GM12865 (cell line): ENCODE data around the gene LAMC3.

Source experiments
- DNase-seq: peaks from one replicate; pipeline ENCODE4 v3.0.0; 2010; ENCODE audit warnings: low read depth
- H3K4me3 ChIP-seq: 2 replicates; pipeline ENCODE4 v1.5.1; 2011; ENCODE audit warnings: mild to moderate bottlenecking, low read depth, low read length, control low read depth
- TF ChIP-seq, protein P1 (sequence below): IDR thresholded peaks from 2 replicates; pipeline ENCODE4 v1.5.1; 2011; ENCODE audit warnings: low read length, control low read depth, low read depth, inconsistent platforms; ENCODE audit not compliant: insufficient read depth; ENCODE audit errors: missing control alignments

The LAMC3 gene

DNA sequence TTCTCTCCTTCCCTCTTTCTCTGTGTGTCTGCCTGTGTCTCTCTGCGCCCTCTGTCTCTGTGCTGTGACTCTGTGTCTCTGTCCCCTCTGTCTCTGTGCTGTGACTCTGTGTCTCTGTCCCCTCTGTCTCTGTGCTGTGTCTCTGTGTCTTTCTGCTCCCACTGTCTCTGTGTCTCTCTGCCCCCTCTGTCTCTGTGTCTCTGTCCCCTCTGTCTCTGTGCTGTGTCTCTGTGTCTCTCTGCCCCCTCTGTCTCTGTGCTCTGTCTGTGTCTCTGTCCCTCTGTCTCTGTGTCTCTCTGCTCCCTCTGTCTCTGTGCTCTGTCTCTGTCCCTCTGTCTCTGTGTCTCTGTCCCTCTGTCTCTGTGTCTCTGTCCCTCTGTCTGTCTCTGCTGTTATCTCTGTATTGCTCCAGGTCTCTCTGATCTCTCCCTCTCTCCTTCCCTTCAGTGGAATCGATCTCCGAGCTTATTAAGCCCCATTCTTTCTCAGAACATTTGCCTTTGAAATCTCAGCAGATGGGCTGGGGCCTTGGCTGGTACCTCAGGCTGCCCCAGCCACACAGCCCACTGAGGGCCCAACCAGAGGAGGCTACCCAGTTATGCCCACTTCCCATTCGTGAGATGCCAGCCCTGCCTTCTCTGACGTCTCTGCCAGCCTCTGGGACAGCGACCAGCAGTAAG is 36.6 kb upstream of the LAMC3 start:
- TF ChIP-seq, protein P1, sequence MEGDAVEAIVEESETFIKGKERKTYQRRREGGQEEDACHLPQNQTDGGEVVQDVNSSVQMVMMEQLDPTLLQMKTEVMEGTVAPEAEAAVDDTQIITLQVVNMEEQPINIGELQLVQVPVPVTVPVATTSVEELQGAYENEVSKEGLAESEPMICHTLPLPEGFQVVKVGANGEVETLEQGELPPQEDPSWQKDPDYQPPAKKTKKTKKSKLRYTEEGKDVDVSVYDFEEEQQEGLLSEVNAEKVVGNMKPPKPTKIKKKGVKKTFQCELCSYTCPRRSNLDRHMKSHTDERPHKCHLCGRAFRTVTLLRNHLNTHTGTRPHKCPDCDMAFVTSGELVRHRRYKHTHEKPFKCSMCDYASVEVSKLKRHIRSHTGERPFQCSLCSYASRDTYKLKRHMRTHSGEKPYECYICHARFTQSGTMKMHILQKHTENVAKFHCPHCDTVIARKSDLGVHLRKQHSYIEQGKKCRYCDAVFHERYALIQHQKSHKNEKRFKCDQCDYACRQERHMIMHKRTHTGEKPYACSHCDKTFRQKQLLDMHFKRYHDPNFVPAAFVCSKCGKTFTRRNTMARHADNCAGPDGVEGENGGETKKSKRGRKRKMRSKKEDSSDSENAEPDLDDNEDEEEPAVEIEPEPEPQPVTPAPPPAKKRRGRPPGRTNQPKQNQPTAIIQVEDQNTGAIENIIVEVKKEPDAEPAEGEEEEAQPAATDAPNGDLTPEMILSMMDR: no peak
- DNase-seq: no peak
- no peak overlapping the region for H3K4me3 ChIP-seq

DNA sequence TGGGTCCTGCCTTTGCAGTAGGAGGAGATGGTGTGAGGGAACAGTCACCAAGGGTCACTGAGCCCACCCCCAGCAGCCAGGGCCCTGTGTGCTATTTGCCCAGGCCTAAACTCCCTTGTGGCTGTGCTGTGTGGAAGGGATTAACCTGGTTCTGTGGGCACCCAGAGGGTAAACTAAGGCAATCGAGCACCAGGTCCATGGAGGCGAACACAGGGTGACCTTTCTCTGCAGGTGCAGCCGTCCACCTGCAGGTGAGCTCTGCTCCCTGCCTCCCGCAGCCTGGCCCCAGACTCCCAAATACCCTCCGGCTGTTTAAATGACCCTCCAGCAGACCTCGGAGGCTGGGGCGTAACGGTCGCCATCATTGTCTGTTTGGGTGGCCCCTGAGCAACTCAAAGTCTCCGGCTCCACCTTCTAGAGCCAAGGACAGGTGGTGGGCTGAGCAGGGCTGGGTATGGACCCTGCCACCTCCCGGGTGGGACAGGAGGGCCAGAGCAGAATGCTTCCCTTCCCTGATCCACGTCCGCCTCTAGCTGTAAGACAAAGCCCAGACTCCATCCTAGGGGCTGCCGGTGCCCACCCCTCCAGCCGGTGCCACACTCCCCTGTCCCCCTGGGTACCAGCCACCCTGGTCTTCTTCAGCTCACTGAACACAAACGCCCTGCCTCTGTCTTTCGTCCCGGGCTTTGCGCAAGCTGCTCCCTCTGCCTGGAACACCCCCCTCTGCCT is 35.9 kb upstream of the LAMC3 start:
- DNase-seq: no peak
- H3K4me3 ChIP-seq: no peak overlapping the region
- TF ChIP-seq, protein P1: no peak

DNA sequence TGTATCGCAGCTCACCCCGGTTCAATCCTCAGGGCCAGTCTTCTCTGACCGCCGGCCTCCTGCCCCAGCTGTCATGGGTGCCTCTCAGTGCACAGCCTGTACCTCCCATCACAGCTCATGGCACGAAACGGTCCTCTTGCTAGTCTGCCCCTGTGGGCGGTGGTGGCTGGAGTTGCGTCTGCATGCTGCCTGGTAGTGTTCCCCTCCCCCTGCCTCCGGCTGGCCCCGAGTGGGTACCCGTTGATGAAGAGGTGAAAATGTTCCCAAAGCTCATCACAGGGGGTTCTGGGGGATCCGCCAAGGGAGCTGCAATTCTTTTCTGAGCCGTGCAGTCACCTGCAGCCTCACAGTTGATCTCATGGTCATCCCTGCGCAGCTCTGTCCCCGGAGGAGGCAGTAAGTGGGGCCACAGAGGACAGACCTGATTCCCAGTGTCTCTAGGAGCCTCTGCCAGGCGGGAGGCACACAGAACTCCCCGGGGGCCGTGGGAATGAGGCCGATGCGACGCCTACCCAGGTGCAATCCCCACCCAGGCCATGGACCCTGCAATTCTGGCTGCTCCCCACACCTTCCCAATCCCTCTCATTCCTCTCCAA is 35.2 kb upstream of the LAMC3 start:
- no peak for DNase-seq
- no peak overlapping the region for H3K4me3 ChIP-seq
- TF ChIP-seq, protein P1: no peak

DNA sequence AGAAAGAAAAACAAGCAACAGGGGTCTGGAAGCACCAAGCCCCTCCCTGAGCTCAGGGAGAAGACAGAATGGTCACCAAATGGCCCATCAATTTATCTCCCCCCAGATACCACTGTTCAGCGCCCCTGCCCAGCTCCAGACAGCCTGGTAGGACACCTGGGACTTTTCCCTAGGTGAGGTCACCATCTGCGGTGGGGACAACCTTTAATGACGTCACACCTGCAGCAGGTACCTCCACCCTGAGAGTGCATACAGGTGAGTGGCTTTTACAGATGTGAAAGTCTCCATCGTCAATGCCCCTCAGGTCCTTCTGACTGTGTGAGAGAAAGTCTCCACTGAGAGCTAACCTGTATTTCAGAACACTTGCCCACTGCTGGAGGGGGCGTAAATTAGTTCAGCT is 34.3 kb upstream of the LAMC3 start:
- no peak overlapping the region for H3K4me3 ChIP-seq
- DNase-seq: no peak
- TF ChIP-seq, protein P1: no peak

DNA sequence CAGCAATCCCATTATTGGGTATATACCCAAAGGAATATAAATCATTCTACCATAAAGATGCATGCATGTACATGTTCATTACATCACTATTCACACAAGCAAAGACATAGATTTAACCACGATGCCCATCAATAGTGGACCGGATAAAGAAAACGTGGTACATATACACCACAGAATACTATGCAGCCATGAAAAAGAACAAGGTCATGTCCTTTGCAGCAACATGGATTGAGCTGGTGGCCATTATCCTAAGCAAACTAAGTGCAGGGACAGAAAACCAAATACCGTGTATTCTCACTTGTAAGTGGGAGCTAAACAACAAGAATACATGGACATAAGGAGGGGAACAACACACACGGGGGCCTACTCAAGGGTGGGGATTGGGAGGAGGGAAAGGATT is 33.8 kb upstream of the LAMC3 start:
- TF ChIP-seq, protein P1: no peak
- H3K4me3 ChIP-seq: no peak overlapping the region
- DNase-seq: no peak

DNA sequence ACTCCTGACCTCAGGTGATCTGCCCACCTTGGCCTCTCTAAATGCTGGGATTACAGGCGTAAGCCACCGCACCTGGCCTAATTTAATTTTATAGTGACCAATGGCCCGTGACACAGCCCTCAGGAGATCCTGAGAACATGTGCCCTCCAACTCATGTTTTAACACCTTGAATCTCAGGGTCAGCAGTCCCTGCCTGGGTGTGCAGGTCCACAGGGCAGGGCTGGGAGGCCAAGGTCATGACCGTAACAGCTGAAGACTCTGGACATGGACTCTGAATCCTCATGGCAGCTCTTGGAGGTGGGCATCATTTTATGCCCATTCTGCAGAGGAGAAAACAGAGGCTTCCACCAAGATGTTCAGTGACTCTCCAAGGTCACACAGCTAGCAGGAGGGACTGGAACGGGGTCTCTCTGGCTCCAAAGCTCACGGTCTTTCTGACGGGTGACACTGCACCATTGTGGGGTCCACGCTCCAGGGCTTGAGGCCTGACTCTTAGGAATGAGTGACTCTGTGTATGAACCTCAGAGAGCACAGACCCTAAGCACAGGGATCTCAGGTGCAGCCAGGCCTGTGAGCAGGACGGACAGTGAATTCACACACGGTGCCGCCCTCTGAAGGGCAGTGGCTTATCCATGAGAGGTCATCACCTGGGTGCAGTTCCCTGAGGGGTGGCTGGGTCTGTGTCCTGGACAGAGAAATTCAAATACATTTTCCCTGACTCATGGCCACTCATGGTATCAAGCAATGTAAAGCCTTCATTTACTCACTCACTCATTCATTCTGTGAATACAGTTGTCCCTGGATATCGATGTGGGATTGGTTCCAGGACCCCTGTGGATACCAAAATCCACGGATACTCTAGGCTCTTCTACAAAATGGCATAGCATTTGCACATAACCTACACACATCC is 32.8 kb upstream of the LAMC3 start:
- DNase-seq: no peak
- TF ChIP-seq, protein P1: no peak

More for the DNA sequence above, 32.8 kb upstream of the LAMC3 start:
- H3K4me3 ChIP-seq: no peak overlapping the region
